Activated CD4-positive, alpha-beta T cell treated with anti-CD3 and anti-CD28 coated beads for 36 hours (primary cell): ENCODE results near the gene ME3. TPM values are rescaled to one million over a fixed set of nuclear protein-coding genes. Genes with fewer than 3 reads are reported as not detected.

Experiments used
- ATAC-seq: fragments of 200-7000 bp; cut with Tn5 transposase; one replicate; pipeline ENCODE4 v1.10.0; 2021; ENCODE audit warnings: mild to moderate bottlenecking, moderate library complexity
- CTCF ChIA-PET: fragments of 350-600 bp; sonication (Branson Sonifier 250); formaldehyde crosslinking; loops from one replicate; lab custom pipeline; 2021; ENCODE audit warnings: antibody characterized with exemption; lab: Charles Lee
- POLR2A ChIA-PET: fragments of 350-600 bp; sonication (Branson Sonifier 250); formaldehyde crosslinking; loops from one replicate; lab custom pipeline; 2021; ENCODE audit warnings: antibody characterized with exemption, inconsistent platforms; lab: Charles Lee
- DNase-seq: peaks from one replicate; pipeline ENCODE4 v3.0.0-alpha.2; 2020
- H3K27ac Mint-ChIP-seq: one replicate; pipeline ENCODE4 v1.8.0; 2021; ENCODE audit warnings: mixed read lengths
- H3K27me3 Mint-ChIP-seq: one replicate; pipeline ENCODE4 v1.8.0; 2021; ENCODE audit warnings: mixed read lengths
- H3K36me3 Mint-ChIP-seq: one replicate; pipeline ENCODE4 v1.8.0; 2021; ENCODE audit warnings: low read depth, mixed read lengths
- H3K4me1 Mint-ChIP-seq: one replicate; pipeline ENCODE4 v1.8.0; 2021; ENCODE audit warnings: mixed read lengths
- H3K4me3 Mint-ChIP-seq: one replicate; pipeline ENCODE4 v1.8.0; 2021; ENCODE audit warnings: mild to moderate bottlenecking, moderate library complexity, mixed read lengths
- H3K9me3 Mint-ChIP-seq: one replicate; pipeline ENCODE4 v1.8.0; 2021; ENCODE audit warnings: low read depth, mixed read lengths
- intact Hi-C, 2 experiments: fragments of 100-400 bp; cut with DNase I in 1 of 2; cut with micrococcal nuclease in 1 of 2; formaldehyde crosslinking; loops; one replicate each; pipeline versions ENCODE4 v1.14.2 to v1.15.1; 2022 to 2024; cut with DNase I, micrococcal nuclease
- total RNA-seq, 2 experiments: library from RNA; stranded (reverse); gene quantifications; one replicate each; pipeline ENCODE4 v1.2.3, GENCODE V29; 2021

Gene ME3
- total RNA-seq, 2 experiments from 2014 or later = 4.0 to 6.0 TPM

GRCh38 chr11:86706338-86707131, 34.1 kb upstream of the ME3 start:
- Mint-ChIP-seq H3K9me3 (peaks cover 7% of the 10 kb centered on the region), H3K27ac (no peak overlapping the region), H3K27me3 (peaks cover 18% of the 10 kb centered on the region), H3K4me3 (no peak overlapping the region), H3K4me1 (no peaks in the 10 kb centered on the region), H3K36me3 (no peaks in the 10 kb centered on the region)
- POLR2A ChIA-PET = no interaction called here
- intact Hi-C loops = no loop called here
- DNase-seq = no peak
- CTCF ChIA-PET = interaction anchor here (0.5 to 1.2 kb wide), 3 partner anchors 33 to 228 kb away, joined by 3 read pairs; no protein-coding TSS in a partner anchor
- no peak for ATAC-seq

GRCh38 chr11:86704710-86705109, 32.3 kb upstream of the ME3 start:
- CTCF ChIA-PET = interaction anchor here (0.5 to 0.6 kb wide), 2 partner anchors 34 to 140 kb away, joined by 3 read pairs; no protein-coding TSS in a partner anchor
- Mint-ChIP-seq H3K9me3 (peaks cover under 1% of the 10 kb centered on the region), H3K4me3 (no peak overlapping the region), H3K4me1 (peaks cover 6% of the 10 kb centered on the region), H3K36me3 (no peaks in the 10 kb centered on the region), H3K27ac (no peak overlapping the region), H3K27me3 (peaks cover 18% of the 10 kb centered on the region)
- ATAC-seq = no peak
- DNase-seq = no peak
- intact Hi-C loops = no loop called here
- POLR2A ChIA-PET = no interaction called here

- CTCF ChIA-PET = interaction anchor here (0.5 kb wide), 1 partner anchor 140 kb away, joined by 3 read pairs; no protein-coding TSS in a partner anchor
Measured at GRCh38 chr11:86703987-86704386, 31.6 kb upstream of the ME3 start.

GRCh38 chr11:86702220-86702983, 30.0 kb upstream of the ME3 start:
- peaks cover 6% of the 10 kb centered on the region for H3K4me1 Mint-ChIP-seq
- DNase-seq (no peak), ATAC-seq (no peak)
- CTCF ChIA-PET = no interaction called here
- intact Hi-C loops = no loop called here
- no peaks in the 10 kb centered on the region for H3K36me3 Mint-ChIP-seq
- peaks cover 18% of the 10 kb centered on the region for H3K27me3 Mint-ChIP-seq
- POLR2A ChIA-PET = no interaction called here
- H3K27ac Mint-ChIP-seq = no peak overlapping the region
- H3K4me3 Mint-ChIP-seq = no peak overlapping the region
- no peaks in the 10 kb centered on the region for H3K9me3 Mint-ChIP-seq

More at GRCh38 chr11:86703987-86704386, 31.6 kb upstream of the ME3 start:
- no peak for ATAC-seq
- no peaks in the 10 kb centered on the region for H3K9me3 Mint-ChIP-seq
- peaks cover 6% of the 10 kb centered on the region for H3K4me1 Mint-ChIP-seq
- DNase-seq = no peak
- peaks cover 18% of the 10 kb centered on the region for H3K27me3 Mint-ChIP-seq
- no peak overlapping the region for H3K27ac Mint-ChIP-seq
- intact Hi-C loops = no loop called here
- H3K36me3 Mint-ChIP-seq = no peaks in the 10 kb centered on the region
- POLR2A ChIA-PET = interaction anchor here (0.6 kb wide), 1 partner anchor 38 kb away, joined by 5 read pairs; no protein-coding TSS in a partner anchor
- H3K4me3 Mint-ChIP-seq = no peak overlapping the region

GRCh38 chr11:86699040-86699791, 26.8 kb upstream of the ME3 start:
- Mint-ChIP-seq H3K9me3 (no peaks in the 10 kb centered on the region), H3K27ac (no peak overlapping the region), H3K36me3 (no peaks in the 10 kb centered on the region), H3K4me3 (no peak overlapping the region), H3K4me1 (peaks cover 6% of the 10 kb centered on the region), H3K27me3 (peaks cover 7% of the 10 kb centered on the region)
- ChIA-PET CTCF (interaction anchor here (0.6 kb wide), 1 partner anchor 638 kb away, joined by 3 read pairs; no protein-coding TSS in a partner anchor), POLR2A (no interaction called here)
- intact Hi-C loops = no loop called here
- DNase-seq = no peak
- ATAC-seq = no peak

- intact Hi-C loops = no loop called here
- Mint-ChIP-seq H3K9me3 (no peaks in the 10 kb centered on the region), H3K27ac (no peak overlapping the region), H3K4me1 (peaks cover 6% of the 10 kb centered on the region), H3K4me3 (no peak overlapping the region), H3K27me3 (peaks cover 4% of the 10 kb centered on the region), H3K36me3 (no peaks in the 10 kb centered on the region)
- ATAC-seq (no peak), DNase-seq (no peak)
- ChIA-PET CTCF (no interaction called here), POLR2A (no interaction called here)
Measured at GRCh38 chr11:86698639-86699038, 26.2 kb upstream of the ME3 start.

GRCh38 chr11:86696451-86696850, 24.0 kb upstream of the ME3 start:
- Mint-ChIP-seq H3K4me1 (peaks cover 6% of the 10 kb centered on the region), H3K4me3 (no peak overlapping the region), H3K9me3 (no peaks in the 10 kb centered on the region), H3K27ac (no peak overlapping the region), H3K27me3 (peaks cover 9% of the 10 kb centered on the region), H3K36me3 (no peaks in the 10 kb centered on the region)
- ChIA-PET POLR2A (interaction anchor here (0.6 kb wide), 1 partner anchor 205 kb away, joined by 3 read pairs; no protein-coding TSS in a partner anchor), CTCF (interaction anchor here (0.6 to 0.7 kb wide), 2 partner anchors 23 to 213 kb away, joined by 3 read pairs; no protein-coding TSS in a partner anchor)
- DNase-seq = no peak
- no peak for ATAC-seq
- intact Hi-C loops = no loop called here

- Mint-ChIP-seq H3K27ac (no peak overlapping the region), H3K27me3 (peaks cover 9% of the 10 kb centered on the region), H3K9me3 (no peaks in the 10 kb centered on the region), H3K36me3 (no peaks in the 10 kb centered on the region), H3K4me1 (peaks cover 6% of the 10 kb centered on the region), H3K4me3 (no peak overlapping the region)
- intact Hi-C loops = no loop called here
- ATAC-seq = no peak
- POLR2A ChIA-PET = no interaction called here
- CTCF ChIA-PET = interaction anchor here (0.6 to 0.9 kb wide), 3 partner anchors 13 to 214 kb away, joined by 3 read pairs; no protein-coding TSS in a partner anchor
- no peak for DNase-seq
Measured at GRCh38 chr11:86696004-86696403, 23.6 kb upstream of the ME3 start.

- Mint-ChIP-seq H3K36me3 (no peaks in the 10 kb centered on the region), H3K9me3 (no peaks in the 10 kb centered on the region), H3K27me3 (peaks cover 9% of the 10 kb centered on the region), H3K4me1 (peaks cover 2% of the 10 kb centered on the region), H3K27ac (no peak overlapping the region), H3K4me3 (no peak overlapping the region)
- ATAC-seq = no peak
- no peak for DNase-seq
- CTCF ChIA-PET = interaction anchor here (0.8 to 0.9 kb wide), 2 partner anchors 14 to 239 kb away, joined by 3 read pairs; no protein-coding TSS in a partner anchor
- intact Hi-C loops = no loop called here
- POLR2A ChIA-PET = no interaction called here
Measured at GRCh38 chr11:86695373-86695772, 23.0 kb upstream of the ME3 start.

- peaks cover 9% of the 10 kb centered on the region for H3K27me3 Mint-ChIP-seq
- H3K4me1 Mint-ChIP-seq = peaks cover 9% of the 10 kb centered on the region
- no peak for ATAC-seq
- H3K27ac Mint-ChIP-seq = no peak overlapping the region
- POLR2A ChIA-PET = no interaction called here
- CTCF ChIA-PET = interaction anchor here (1.0 to 1.4 kb wide), 2 partner anchors 11 to 238 kb away, joined by 3 to 6 read pairs; no protein-coding TSS in a partner anchor
- DNase-seq = no peak
- intact Hi-C loops = no loop called here
- H3K36me3 Mint-ChIP-seq = no peaks in the 10 kb centered on the region
- H3K9me3 Mint-ChIP-seq = no peaks in the 10 kb centered on the region
- H3K4me3 Mint-ChIP-seq = no peak overlapping the region
Measured at GRCh38 chr11:86693518-86693917, 21.1 kb upstream of the ME3 start.

GRCh38 chr11:86692746-86693145, 20.3 kb upstream of the ME3 start:
- H3K9me3 Mint-ChIP-seq = no peaks in the 10 kb centered on the region
- ATAC-seq = no peak
- no peak overlapping the region for H3K27ac Mint-ChIP-seq
- ChIA-PET POLR2A (no interaction called here), CTCF (interaction anchor here (1.5 kb wide), 1 partner anchor 11 kb away, joined by 4 read pairs; no protein-coding TSS in a partner anchor)
- no peaks in the 10 kb centered on the region for H3K36me3 Mint-ChIP-seq
- intact Hi-C loops = no loop called here
- DNase-seq = no peak
- H3K4me3 Mint-ChIP-seq = no peak overlapping the region
- peaks cover 9% of the 10 kb centered on the region for H3K27me3 Mint-ChIP-seq
- H3K4me1 Mint-ChIP-seq = peaks cover 16% of the 10 kb centered on the region
